ENCODE data around the gene GDF3. TPM values are rescaled to one million over a fixed set of nuclear protein-coding genes. Genes with fewer than 3 reads are reported as not detected.
A peak's percentile ranks its signal among the peaks of the same experiment; 100 is the strongest.
"Not testable (repeated sequence)": the region's sequence is repeated elsewhere in the genome, so short reads cannot be mapped to it uniquely, and the experiment has no call there.

GDF3 gene
- total RNA-seq, 2 experiments from 2014 or later: not detected

GRCh38 chr12:7646178-7646475, 49.4 kb downstream of the GDF3 start:
- no peak for DNase-seq
- H3K36me3 Mint-ChIP-seq: no peaks in the 10 kb centered on the region
- peaks cover 5% of the 10 kb centered on the region for H3K27me3 Mint-ChIP-seq
- no peak for ATAC-seq (ENCODE audit: low read depth)
- H3K4me3 Mint-ChIP-seq: no peak overlapping the region
- H3K9me3 Mint-ChIP-seq: no peaks in the 10 kb centered on the region
- H3K27ac Mint-ChIP-seq: no peak overlapping the region
- POLR2A ChIA-PET: no interaction called here
- H3K4me1 Mint-ChIP-seq: peaks cover 1% of the 10 kb centered on the region

GRCh38 chr12:7645395-7646177, 50.0 kb downstream of the GDF3 start:
- Mint-ChIP-seq H3K27ac (no peak overlapping the region), H3K36me3 (no peaks in the 10 kb centered on the region), H3K4me1 (peaks cover 7% of the 10 kb centered on the region), H3K27me3 (peaks cover 5% of the 10 kb centered on the region), H3K9me3 (no peaks in the 10 kb centered on the region), H3K4me3 (no peak overlapping the region)
- no peak for ATAC-seq (ENCODE audit: low read depth)
- no peak for DNase-seq
- POLR2A ChIA-PET: no interaction called here

GRCh38 chr12:7642876-7643309, 52.7 kb downstream of the GDF3 start:
- POLR2A ChIA-PET: no interaction called here
- Mint-ChIP-seq H3K36me3 (no peaks in the 10 kb centered on the region), H3K4me3 (no peak overlapping the region), H3K9me3 (no peaks in the 10 kb centered on the region), H3K4me1 (peaks cover 22% of the 10 kb centered on the region), H3K27ac (no peak overlapping the region), H3K27me3 (no peaks in the 10 kb centered on the region)
- no peak for ATAC-seq (ENCODE audit: low read depth)
- DNase-seq: no peak

- Mint-ChIP-seq H3K4me3 (no peak overlapping the region), H3K9me3 (no peaks in the 10 kb centered on the region), H3K4me1 (peaks cover 22% of the 10 kb centered on the region), H3K27me3 (no peaks in the 10 kb centered on the region), H3K27ac (no peak overlapping the region), H3K36me3 (no peaks in the 10 kb centered on the region)
- ATAC-seq (ENCODE audit: low read depth): no peak
- DNase-seq: no peak
- POLR2A ChIA-PET: no interaction called here
Measured at GRCh38 chr12:7642287-7642686, 53.3 kb downstream of the GDF3 start.

- H3K36me3 Mint-ChIP-seq, H3K9me3 Mint-ChIP-seq, H3K27me3 Mint-ChIP-seq: not testable (repeated sequence)
- peak overlapping the region; percentile 75 for H3K4me3 Mint-ChIP-seq
- peaks cover 22% of the 10 kb centered on the region for H3K4me1 Mint-ChIP-seq
- peak; percentile 57 for ATAC-seq (ENCODE audit: low read depth)
- peak overlapping the region; percentile 94 for H3K27ac Mint-ChIP-seq
- DNase-seq: peak; percentile 68
- POLR2A ChIA-PET: interaction anchor here (0.5 to 2.1 kb wide), 5 partner anchors 10 to 623 kb away, joined by 3 to 10 read pairs (median 5); partner anchors contain the start of gene PEX5
Measured at GRCh38 chr12:7640123-7640995, 55.2 kb downstream of the GDF3 start.

Other genes starting within 250 kb of the GDF3 start
- gene CD163, start 192.0 kb downstream of the GDF3 start, total RNA-seq: 1 to 10 TPM; 4.4 to 5.3 TPM
- gene APOBEC1, start 29.9 kb downstream of the GDF3 start, total RNA-seq: not detected
- not detected for gene DPPA3, start 15.7 kb upstream of the GDF3 start, total RNA-seq
- not detected for gene CLEC4C, start 51.6 kb upstream of the GDF3 start, total RNA-seq
- not detected for gene NANOGNB, start 69.4 kb upstream of the GDF3 start, total RNA-seq
- not detected for gene NANOG, start 93.6 kb upstream of the GDF3 start, total RNA-seq
- under 1 TPM in 1 of 2 experiments, not detected in 1; 0.11 TPM for gene SLC2A14, start 177.1 kb upstream of the GDF3 start, total RNA-seq
- 100 to 1,000 TPM; 219 to 224 TPM for gene SLC2A3, start 240.4 kb upstream of the GDF3 start, total RNA-seq

Data from activated naive CD8-positive, alpha-beta T cell treated with anti-CD3 and anti-CD28 coated beads, Interleukin-2, amount 10 ng/mL, durations not matched to agents 7 days and 5 days (primary cell).